ENCODE results near the gene PTPRK. TPM values are rescaled to one million over a fixed set of nuclear protein-coding genes. Genes with fewer than 3 reads are reported as not detected.

Gene PTPRK
- total and polyA plus RNA-seq, 9 of the 15 experiments (the other 6 are each of a cell fraction or from before 2014, with no cell fraction given), result 0.04 to 0.51 TPM; not detected in 7

GRCh38 chr6:128491610-128492206, 28.7 kb downstream of the PTPRK start:
- FAIRE-seq, result no peak
- H3K79me2 ChIP-seq (ENCODE audit: control insufficient read depth, insufficient read depth, low read length), result no peaks in the 10 kb centered on the region
- H3K4me1 ChIP-seq (replicated peaks in 1 of 2; ENCODE audit: control insufficient read depth in 2 of 2, insufficient read depth in 2 of 2, low read length in 2 of 2), result no peaks in the 10 kb centered on the region
- CTCF ChIA-PET (ENCODE audit: low intra/inter-chr PET ratio), result no interaction called here
- TF ChIP-seq CBX3 (IDR thresholded peaks at IDR 0.05; ENCODE audit: borderline replicate concordance in 1 of 2, low read length in 2 of 2) (no peak), GTF3C2 (IDR thresholded peaks at IDR 0.05; ENCODE audit: borderline replicate concordance, extremely low read depth, insufficient read length) (no peak), ARNT (IDR thresholded peaks at IDR 0.05) (no peak), XRCC3 (IDR thresholded peaks at IDR 0.05) (no peak), HBP1 (CRISPR knock-in tag; IDR thresholded peaks at IDR 0.05) (no peak), ATF2 (CRISPR knock-in tag; IDR thresholded peaks at IDR 0.05) (no peak), KAT8 (IDR thresholded peaks at IDR 0.05; ENCODE audit: low read depth) (no peak), ZBTB9 (CRISPR knock-in tag; IDR thresholded peaks at IDR 0.05) (no peak), HDGF (IDR thresholded peaks at IDR 0.05) (no peak), POLR2G (IDR thresholded peaks at IDR 0.05; ENCODE audit: low read depth, low read length) (no peak)
- no peaks in the 10 kb centered on the region for H3K9me1 ChIP-seq (ENCODE audit: control insufficient read depth, insufficient read depth, low read length)
- ATAC-seq, result no peak
- no peaks in the 10 kb centered on the region for H3K36me3 ChIP-seq (ENCODE audit: control insufficient read depth, insufficient read depth, low read length)
- no peak overlapping the region for H3K27ac ChIP-seq (ENCODE audit: extremely low read depth, low read depth, low read length)
- no peaks in the 10 kb centered on the region for H4K20me1 ChIP-seq (replicated peaks; ENCODE audit: control insufficient read depth, insufficient read depth, low read length)
- H3K27me3 ChIP-seq (ENCODE audit: control insufficient read depth in 2 of 2, insufficient read depth in 2 of 2, low read length in 2 of 2), result no peaks in the 10 kb centered on the region
- in situ Hi-C loops (cut with MboI), result no loop called here
- no peak overlapping the region for H3K4me3 ChIP-seq
- H3K9me3 ChIP-seq (replicated peaks; ENCODE audit: control insufficient read depth, insufficient read depth, low read depth, low read length), result no peaks in the 10 kb centered on the region
- BruUV-seq (replicated peaks), result no TSS peak
- DNase-seq (ENCODE audit: extremely low read depth in 1 of 4, low spot score in 3 of 4), result no peak
- POLR2A ChIA-PET, result no interaction called here
- no peak overlapping the region for H3K9ac ChIP-seq (ENCODE audit: insufficient read depth in 1 of 2, low read depth in 2 of 2, low read length in 2 of 2)
- no peak overlapping the region for H2AFZ ChIP-seq (ENCODE audit: low read depth, low read length)
- intact Hi-C loops (cut with micrococcal nuclease), result no loop called here
- H3K4me2 ChIP-seq (ENCODE audit: insufficient read depth, low read length), result no peak overlapping the region
- 0% methylated on average over 7 of the region's 8 CpGs for WGBS (ENCODE audit: insufficient coverage, low coverage, missing lambda C conversion rate)

Data from K562 (cell line).